ENCODE measurements around the gene GNAT1.
"Not testable (repeated sequence)": the region's sequence is repeated elsewhere in the genome, so short reads cannot be mapped to it uniquely, and the experiment has no call there.

The GNAT1 gene

DNA sequence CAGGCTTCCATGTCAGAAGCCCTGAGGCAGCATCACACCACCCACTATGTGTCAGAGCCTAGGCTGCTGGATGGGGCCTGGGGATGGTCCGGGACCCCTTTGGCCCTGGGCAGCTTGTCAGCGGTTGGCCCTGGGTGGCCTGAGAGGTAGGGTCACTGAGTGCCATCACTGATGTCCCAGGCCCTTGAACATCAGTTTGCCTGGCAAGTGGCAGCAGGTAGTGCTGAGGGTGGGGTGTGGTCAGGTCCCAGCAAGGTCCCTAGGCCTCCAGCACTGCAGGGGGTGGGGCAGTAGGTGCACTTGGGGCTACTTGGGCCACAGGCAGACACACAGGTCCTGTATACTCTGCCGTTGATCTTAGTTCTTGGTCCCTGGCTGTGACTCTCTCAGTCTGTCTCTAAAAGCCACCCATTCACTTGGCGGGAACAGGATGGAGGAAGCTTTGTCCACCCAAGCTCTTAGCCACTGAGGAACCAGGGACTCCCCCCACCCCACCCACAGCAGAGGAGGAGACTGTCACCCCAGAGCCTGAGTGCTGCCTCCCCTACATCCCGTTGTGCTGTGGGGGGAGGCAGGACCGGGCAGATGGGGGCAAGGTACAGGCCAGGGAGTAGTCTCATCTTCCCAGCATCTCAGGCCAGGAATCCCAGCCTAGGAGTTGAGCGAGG is 50.4 kb downstream of the GNAT1 start:
- no peaks in the 10 kb centered on the region for H3K9me3 ChIP-seq
- H3K4me1 ChIP-seq = peaks cover 4% of the 10 kb centered on the region
- DNase-seq = no peak
- TF ChIP-seq, protein P1, sequence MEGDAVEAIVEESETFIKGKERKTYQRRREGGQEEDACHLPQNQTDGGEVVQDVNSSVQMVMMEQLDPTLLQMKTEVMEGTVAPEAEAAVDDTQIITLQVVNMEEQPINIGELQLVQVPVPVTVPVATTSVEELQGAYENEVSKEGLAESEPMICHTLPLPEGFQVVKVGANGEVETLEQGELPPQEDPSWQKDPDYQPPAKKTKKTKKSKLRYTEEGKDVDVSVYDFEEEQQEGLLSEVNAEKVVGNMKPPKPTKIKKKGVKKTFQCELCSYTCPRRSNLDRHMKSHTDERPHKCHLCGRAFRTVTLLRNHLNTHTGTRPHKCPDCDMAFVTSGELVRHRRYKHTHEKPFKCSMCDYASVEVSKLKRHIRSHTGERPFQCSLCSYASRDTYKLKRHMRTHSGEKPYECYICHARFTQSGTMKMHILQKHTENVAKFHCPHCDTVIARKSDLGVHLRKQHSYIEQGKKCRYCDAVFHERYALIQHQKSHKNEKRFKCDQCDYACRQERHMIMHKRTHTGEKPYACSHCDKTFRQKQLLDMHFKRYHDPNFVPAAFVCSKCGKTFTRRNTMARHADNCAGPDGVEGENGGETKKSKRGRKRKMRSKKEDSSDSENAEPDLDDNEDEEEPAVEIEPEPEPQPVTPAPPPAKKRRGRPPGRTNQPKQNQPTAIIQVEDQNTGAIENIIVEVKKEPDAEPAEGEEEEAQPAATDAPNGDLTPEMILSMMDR (IDR thresholded peaks at IDR 0.05; ENCODE audit: low read depth, low read length) = no peak
- no peak overlapping the region for H3K4me3 ChIP-seq (ENCODE audit: low read depth, low read length)
- H3K27me3 ChIP-seq = no peaks in the 10 kb centered on the region
- H3K36me3 ChIP-seq = no peaks in the 10 kb centered on the region

DNA sequence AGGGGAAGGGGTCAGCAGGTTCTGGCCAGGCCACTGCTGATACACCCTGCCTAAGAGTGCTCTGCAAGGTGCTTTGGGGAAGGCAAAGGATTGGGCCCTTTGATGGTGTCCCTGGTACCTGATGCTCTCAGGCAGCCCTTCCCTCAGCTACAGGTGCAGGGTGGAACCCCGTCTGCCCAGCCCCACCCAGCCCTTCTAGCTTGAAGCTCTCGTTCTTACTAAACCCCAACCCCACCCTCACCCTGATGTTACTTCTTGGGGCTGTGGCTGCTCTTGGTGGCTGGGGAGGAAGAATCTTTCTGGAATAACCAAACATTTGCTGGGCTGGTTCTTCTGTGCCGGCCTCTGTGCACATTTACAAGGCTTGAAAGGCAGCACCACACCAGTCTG is 51.0 kb downstream of the GNAT1 start:
- H3K36me3 ChIP-seq = no peaks in the 10 kb centered on the region
- H3K4me1 ChIP-seq = peaks cover 4% of the 10 kb centered on the region
- no peak for DNase-seq
- no peak overlapping the region for H3K4me3 ChIP-seq (ENCODE audit: low read depth, low read length)
- no peaks in the 10 kb centered on the region for H3K9me3 ChIP-seq
- no peaks in the 10 kb centered on the region for H3K27me3 ChIP-seq
- TF ChIP-seq, protein P1 (IDR thresholded peaks at IDR 0.05; ENCODE audit: low read depth, low read length) = no peak

DNA sequence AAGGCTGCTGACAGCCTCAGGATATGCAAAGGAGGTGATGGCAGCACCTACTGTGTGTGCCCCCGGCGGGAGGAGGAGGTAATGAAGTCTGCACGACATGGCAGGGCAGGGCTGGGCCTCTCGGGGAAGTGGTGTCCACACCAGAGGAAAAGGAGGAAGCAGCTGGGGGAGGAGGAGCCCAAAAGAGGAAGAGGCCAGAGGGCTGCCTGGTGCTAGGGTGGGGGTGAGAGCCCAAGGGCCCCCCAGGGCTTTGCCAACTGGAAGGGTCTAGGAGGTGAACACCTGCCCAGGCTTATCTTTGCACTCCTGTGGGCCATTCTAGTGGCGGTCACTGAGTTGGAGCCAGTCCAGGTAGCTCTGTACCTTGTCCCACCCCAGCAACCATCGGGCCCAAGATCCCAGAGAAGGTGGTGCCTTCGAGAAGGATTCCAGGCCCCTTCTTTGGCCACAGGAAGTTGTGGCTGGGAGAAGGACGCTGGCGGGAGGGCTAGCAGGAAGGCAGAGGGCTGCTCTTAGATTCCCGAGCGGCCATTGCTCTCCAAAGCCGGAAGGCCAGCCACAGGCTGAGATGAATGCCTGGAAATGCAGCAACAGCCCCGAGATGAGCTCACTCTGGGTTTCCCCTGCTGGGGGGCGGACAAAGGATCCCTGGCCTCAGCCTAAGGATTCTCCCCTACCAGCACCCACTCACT is 51.6 kb downstream of the GNAT1 start:
- Histone ChIP-seq H3K9me3 (no peaks in the 10 kb centered on the region), H3K27me3 (no peaks in the 10 kb centered on the region), H3K4me1 (peaks cover 4% of the 10 kb centered on the region), H3K36me3 (no peaks in the 10 kb centered on the region), H3K4me3 (ENCODE audit: low read depth, low read length) (no peak overlapping the region)
- TF ChIP-seq, protein P1 (IDR thresholded peaks at IDR 0.05; ENCODE audit: low read depth, low read length) = no peak
- DNase-seq = no peak

DNA sequence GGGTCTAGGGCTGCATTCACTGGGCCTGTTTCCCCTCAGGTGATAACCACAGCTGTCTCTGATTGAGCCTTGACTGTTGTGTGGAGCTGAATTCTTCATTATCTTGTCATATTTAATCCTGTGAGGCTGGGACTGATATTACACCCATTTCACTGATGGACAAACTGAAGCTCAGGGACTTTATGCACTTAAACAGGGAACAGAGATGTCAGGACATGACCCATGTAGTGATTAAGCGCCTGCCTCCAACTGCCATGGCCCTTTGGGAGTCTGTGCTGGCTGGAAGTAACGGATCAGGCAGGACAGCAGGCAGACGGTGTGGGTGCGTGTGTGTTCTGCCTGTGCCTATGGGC is 52.1 kb downstream of the GNAT1 start:
- no peaks in the 10 kb centered on the region for H3K27me3 ChIP-seq
- no peaks in the 10 kb centered on the region for H3K9me3 ChIP-seq
- H3K36me3 ChIP-seq = no peaks in the 10 kb centered on the region
- DNase-seq = no peak
- H3K4me1 ChIP-seq = peaks cover 4% of the 10 kb centered on the region
- no peak overlapping the region for H3K4me3 ChIP-seq (ENCODE audit: low read depth, low read length)
- TF ChIP-seq, protein P1 (IDR thresholded peaks at IDR 0.05; ENCODE audit: low read depth, low read length) = no peak

DNA sequence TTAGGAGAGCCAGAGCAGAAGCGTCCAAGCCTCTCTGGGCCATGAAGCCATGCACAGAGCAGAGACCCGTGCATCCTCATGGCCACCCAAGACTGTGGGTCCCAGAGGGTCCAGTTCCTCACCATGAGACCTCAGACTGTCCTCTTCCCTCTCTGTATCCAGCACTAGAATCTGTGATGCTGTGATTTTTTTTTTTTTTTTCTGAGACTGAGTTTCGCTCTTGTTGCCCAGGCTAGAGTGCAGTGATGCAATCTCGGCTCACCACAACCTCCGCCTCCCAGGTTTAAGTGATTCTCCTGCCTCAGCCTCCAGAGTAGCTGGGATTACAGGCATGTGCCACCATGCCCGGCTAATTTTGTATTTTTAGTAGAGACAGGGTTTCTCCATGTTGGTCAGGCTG is 53.4 kb downstream of the GNAT1 start:
- not testable (repeated sequence) for H3K4me1 ChIP-seq; H3K36me3 ChIP-seq; DNase-seq; H3K9me3 ChIP-seq; H3K4me3 ChIP-seq (ENCODE audit: low read depth, low read length); H3K27me3 ChIP-seq

DNA sequence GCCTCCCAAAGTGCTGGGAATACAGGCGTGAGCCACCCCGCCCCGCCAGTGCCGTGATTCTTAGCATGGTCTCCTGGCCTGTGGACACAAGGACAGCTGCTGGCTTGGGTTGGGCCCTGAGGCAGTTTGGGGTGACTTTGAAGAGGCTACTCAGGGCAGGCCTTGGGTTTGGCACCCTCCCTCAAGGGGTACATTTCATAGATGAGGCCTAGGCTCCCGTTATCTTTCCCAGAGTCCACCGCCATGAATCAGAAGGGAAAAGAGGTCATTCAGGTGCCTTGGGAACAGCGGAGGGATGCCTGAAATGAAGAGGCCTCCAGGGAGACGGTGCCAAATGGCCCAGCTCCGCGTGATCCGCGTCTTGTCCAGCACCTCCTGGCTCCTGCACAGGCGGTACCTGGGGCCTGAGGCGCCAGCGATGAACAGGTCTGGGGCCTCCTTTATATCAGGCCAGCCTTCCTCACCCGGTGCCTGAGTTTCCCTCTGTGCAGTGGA is 53.9 kb downstream of the GNAT1 start:
- H3K4me3 ChIP-seq (ENCODE audit: low read depth, low read length) = no peak overlapping the region
- no peak for DNase-seq
- peaks cover 4% of the 10 kb centered on the region for H3K4me1 ChIP-seq
- H3K36me3 ChIP-seq = no peaks in the 10 kb centered on the region
- TF ChIP-seq, protein P1 (IDR thresholded peaks at IDR 0.05; ENCODE audit: low read depth, low read length) = no peak
- H3K27me3 ChIP-seq = no peaks in the 10 kb centered on the region
- no peaks in the 10 kb centered on the region for H3K9me3 ChIP-seq

Measured in BE2C (cell line).